VCaP (cell line): ENCODE results near the gene GTPBP6.
"Not testable (repeated sequence)": the region's sequence is repeated elsewhere in the genome, so short reads cannot be mapped to it uniquely, and the experiment has no call there.

Experiments used
- H3K27ac ChIP-seq: fragments of 450-650 bp; 2 replicates; pipeline ENCODE4 v1.5.1; 2017
- CTCF ChIP-seq: fragments of 450-650 bp; conservative IDR thresholded peaks from 2 replicates; pipeline ENCODE4 v1.5.1; 2017; ENCODE audit warnings: mild to moderate bottlenecking, moderate library complexity

GTPBP6 gene

GRCh38 chrX:332916-333610, 14.5 kb upstream of the GTPBP6 start:
- no peak for TF ChIP-seq CTCF
- H3K27ac ChIP-seq: no peak overlapping the region

GRCh38 chrX:332496-332860, 13.9 kb upstream of the GTPBP6 start:
- TF ChIP-seq CTCF: no peak
- H3K27ac ChIP-seq: no peak overlapping the region

GRCh38 chrX:331825-332495, 13.4 kb upstream of the GTPBP6 start:
- H3K27ac ChIP-seq: no peak overlapping the region
- TF ChIP-seq CTCF: no peak

- H3K27ac ChIP-seq: no peak overlapping the region
- no peak for TF ChIP-seq CTCF
These were observed 12.7 kb upstream of the GTPBP6 start for GRCh38 chrX:331151-331824.

- no peak for TF ChIP-seq CTCF
- H3K27ac ChIP-seq: no peak overlapping the region
These were observed 12.1 kb upstream of the GTPBP6 start for GRCh38 chrX:330726-331150.

- not testable (repeated sequence) for H3K27ac ChIP-seq
These were observed 11.6 kb upstream of the GTPBP6 start for GRCh38 chrX:330141-330725.

GRCh38 chrX:329291-329910, 10.8 kb upstream of the GTPBP6 start:
- no peak for TF ChIP-seq CTCF
- H3K27ac ChIP-seq: no peak overlapping the region
